ENCODE results near the gene CERK. TPM values are rescaled to one million over a fixed set of nuclear protein-coding genes. Genes with fewer than 3 reads are reported as not detected.

The CERK gene
- polyA plus RNA-seq, 1 donor = 21.4 TPM

DNA sequence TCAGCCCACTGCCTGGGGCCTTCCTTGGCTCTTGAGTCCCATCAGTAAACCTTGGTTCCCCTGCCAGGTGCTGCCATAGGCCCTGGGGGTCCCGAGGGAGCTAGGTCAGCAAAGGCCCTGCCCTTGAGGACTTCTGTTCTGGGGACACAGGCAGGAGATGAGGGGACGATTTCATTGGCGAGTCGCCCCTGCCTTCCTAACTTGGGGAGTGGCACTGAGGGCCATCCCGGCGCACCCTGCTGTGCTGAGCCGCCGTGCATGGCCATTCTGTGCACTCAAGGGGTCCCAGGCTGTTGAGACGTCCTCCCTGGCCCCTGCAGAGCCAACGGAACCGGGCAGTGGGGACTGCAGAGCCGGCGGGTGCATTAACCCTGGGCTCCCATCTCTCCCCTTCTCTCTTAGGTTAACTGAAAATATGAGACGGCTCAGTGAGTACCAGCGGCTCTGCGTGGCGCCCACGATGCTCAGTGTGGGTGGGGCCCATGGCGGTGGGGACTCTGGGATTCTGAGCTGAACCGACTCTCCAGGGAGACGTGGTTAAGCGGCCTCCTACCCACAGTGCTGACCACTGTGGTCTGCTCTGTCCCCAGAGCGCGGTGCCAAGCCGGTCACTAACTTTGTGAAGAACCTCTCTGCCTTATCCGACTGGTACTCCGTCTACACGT is 74.5 kb downstream of the CERK start:
- DNase-seq (ENCODE audit: low read depth) = no peak

DNA sequence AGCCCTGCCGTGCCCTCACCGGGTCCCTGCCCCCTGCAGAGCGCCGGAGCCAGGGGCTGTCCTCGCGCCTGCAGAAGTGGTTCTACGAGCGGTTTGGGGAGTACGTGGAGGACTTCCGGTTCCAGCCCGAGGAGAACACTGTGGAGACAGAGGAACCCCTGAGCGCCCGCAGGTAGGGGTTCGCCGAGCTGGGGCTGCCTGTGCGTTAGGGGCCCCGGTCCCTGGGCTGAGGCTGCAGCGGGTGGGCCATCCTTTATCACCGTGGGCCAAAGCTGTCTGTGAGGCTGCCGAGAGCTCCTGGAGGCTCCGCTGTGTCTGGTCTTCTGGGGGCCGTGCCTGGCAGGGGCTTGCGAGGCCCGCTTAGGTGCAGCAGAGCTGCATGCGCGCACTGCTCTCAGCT is 75.1 kb downstream of the CERK start:
- no peak for DNase-seq (ENCODE audit: low read depth)

DNA sequence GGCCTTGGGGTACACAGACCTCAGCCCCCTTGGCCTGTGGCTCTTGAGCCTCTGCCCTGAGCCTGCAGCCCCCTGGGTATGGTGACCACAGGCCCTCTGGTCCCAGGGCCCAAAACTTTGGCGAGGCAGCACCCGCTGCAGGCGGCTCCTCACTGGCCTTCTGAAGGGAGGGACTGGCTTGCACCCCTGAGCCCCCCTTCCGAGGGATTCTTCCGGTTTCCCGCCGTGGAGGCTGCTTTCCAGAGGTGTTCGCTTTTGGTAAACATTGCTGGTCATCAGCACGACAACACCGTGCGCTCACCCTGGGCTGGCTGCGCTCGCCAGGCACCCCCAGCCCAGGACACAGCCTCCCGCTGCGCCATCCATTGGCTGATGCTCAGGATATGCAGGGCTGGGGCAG is 75.8 kb downstream of the CERK start:
- DNase-seq (ENCODE audit: low read depth) = no peak

DNA sequence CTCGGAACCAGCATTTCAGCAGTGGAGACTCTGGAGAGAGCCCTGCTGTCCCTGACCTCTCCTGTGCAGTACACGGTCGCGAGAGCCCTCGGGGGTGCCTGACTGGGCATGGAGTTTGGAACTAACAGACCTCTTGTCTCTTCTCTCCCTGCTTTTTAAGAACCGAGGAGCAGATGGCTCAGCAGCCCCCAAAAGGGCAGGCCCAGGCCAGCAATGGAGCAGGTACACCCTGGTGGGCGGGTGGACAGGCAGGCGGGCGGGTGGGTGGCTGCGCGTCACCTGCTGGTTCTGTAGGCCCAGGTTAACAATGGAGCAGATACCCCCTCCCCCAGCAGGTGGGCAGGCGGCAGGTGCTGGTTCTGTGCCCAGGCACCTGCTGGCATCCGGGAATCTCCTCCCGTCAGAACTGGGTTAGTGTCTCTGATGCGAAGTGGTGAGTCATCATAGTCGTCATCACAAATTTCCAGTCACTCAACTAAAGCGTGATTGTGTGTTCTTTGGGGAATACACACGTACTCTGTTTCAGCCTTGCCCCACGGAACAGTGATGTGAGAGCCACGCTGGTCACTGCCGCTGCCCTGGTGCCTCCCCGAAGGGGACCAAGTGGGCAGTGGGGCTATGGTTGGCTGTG is 76.7 kb downstream of the CERK start:
- no peak for DNase-seq (ENCODE audit: low read depth)

DNA sequence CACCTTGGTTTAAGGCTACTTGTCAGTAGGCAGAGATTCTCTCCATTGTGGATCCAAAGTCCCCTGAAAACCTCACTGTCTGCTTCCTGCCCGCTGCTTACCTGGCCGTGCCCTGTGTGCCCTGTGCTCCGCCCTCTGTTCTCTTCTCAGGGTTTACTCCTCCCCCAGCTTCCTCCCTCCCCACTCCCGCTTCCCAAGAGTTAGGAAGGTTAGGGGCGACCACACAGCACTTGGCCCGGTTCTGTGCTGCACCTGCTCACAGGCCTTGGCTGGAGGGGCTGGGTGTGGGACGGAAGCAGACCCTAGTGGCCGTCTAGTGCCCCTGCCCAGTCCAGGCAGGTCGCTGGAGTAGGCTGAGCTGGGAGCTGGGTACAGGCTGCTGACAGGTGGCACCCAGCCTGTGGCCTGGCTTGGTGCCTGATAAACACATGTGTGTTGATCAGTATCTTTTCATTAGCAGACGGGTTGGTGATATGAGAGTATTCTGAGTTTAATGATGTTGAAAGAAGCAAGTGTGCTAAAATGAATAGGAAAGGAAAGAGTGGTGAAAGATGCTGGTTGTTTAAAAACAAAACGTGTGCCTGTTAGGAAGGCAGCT is 77.3 kb downstream of the CERK start:
- DNase-seq (ENCODE audit: low read depth) = no peak

DNA sequence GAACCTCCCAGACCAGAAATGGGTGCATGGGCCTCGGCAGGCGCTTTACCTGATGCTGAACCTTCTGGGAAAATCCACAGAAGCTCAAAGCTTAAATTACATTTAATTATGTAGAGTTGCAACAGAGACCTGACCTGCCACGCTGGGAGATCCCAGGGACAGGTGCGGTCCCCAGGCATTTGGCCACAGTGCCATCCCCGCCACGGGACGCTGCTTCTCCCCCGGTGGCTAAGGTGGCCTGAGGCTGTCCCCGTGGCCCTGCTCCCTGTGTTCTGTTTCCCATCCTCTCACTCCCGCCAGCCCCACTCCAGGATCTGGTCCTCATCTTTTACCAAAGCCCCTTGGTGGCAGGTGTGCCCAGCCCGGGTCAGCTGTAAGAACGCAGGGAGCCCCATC is 78.3 kb downstream of the CERK start:
- no peak for DNase-seq (ENCODE audit: low read depth)

DNA sequence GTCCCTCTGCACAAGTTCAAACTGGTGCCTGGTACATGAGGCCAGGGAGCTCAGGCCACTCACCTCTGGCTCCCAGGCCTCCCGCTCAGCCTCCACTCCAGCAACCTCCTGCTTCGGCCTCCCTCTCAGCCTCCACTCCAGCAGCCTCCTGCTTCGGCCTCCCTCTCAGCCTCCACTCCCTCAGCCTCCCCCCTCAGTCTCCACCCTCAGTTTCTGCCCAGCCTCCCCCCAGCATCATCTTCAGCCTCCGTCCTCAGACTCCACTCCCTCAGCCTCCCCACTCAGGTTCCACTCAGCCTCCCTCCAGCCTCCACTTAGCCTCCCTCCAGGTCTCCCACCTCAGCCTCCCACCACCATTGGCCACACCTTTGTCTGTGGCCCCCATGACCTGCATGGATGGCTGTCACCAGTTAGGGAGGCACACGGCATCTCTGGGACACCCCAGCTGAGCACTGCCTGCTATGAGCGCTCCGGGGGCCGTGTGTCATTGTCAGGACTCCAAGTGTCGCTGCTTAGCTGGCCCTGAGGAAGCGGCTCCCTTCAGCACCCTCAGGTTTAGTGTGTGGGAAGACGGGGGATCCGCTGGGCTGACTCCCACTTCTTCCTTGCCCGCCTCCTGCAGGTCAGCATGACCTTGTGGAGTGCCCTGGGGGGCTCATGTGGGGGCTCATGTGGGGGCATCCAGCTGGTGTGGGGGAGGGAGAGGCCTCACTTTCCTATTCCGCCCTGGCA is 78.8 kb downstream of the CERK start:
- DNase-seq (ENCODE audit: low read depth) = no peak

DNA sequence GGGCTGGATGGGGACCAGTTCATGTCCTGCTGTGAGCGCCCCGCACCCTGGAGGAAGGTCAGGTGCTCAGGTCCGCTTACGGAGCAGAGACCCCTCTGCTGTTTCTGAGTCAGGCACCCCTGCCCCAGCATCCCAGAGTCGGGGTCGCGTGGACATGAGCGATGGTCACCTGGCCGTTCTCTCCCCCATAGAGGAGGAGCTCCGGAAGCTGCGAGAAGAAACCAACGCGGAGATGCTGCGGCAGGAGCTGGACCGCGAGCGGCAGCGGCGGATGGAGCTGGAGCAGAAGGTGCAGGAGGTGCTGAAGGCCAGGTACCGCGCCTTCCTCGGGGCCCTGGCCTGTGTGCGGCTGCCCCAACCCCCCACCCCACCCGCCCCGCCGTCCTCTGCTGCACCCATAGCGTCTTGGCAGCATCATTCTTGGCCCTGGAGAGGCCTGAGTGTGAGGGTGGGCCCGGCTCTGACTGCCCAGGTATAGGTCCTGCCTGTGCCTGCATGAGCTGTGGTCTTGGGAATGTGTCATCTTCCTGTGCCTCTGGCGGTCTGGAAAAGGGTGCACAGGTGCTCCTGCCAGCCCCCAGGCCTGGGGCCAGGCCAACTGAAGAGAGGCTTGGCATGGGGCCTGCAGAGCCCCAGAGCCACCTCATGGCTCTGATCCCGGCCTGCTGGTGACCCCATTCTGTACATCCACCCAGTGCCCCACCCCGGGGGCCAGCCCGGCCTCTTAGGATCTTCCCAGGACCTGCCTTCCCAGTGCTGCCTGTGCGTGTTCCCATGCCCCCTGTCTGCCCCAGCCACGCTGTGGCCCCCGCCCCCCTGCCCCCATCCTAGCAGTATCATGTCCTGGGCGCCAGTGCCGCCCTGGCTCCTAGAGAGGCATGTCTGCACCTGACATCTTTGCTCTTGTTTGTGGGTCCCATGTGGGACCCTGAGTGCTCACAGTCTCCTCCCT is 79.8 kb downstream of the CERK start:
- no peak for DNase-seq (ENCODE audit: low read depth)

DNA sequence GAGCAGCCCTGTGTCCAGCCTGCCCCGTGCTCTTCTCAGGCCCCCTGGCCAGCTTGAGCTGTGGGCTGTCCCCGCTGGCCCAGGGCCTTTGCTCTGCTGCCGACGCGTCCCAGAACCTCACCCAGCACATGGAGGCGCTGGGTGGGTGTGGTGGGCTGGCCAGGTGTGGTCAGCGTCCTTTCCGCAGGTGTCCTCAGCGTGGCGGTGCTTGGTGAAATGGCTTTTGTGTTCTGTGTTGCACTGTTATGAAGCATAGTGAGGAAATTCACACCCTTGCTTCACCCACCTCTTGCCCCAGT is 80.4 kb downstream of the CERK start:
- DNase-seq (ENCODE audit: low read depth) = no peak

DNA sequence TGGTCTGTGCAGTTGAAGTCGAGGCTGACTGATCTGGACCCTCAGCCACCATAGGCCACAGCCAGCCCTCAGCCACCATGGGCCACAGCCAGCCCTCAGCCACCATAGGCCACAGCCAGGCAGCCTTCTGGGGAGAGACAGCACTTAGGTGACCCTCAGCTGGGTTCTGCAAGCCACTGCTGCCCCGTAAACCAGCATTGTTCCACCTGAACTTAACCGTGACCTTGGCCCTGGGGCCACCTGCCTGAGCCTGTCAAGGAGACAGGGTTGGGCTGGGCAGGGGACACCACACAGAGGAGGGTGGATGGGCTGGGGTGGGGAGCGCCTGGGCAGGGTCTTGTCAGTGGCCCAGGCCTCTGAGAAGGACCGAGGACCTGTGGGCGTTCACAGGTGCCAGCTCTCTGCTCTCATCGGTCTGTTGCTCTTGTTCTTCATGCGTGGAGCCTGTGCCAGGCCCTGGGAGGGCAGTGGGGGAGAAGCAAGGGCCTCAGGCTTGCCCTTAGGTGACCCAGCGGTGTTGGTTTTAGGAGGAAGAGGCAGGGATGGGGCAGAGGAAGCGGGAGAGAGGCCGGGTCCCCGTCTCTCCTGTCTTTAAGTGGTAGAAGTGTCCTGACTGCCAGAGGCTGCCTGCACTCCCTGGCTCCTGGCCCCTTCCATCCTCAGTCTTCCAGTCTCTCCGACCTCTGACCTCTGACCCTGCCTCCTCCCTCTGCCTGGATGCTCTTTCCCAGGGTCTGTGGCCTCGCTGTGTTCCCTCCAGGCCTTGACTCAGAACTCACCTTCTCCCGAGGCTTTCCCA is 81.0 kb downstream of the CERK start:
- no peak for DNase-seq (ENCODE audit: low read depth)

DNA sequence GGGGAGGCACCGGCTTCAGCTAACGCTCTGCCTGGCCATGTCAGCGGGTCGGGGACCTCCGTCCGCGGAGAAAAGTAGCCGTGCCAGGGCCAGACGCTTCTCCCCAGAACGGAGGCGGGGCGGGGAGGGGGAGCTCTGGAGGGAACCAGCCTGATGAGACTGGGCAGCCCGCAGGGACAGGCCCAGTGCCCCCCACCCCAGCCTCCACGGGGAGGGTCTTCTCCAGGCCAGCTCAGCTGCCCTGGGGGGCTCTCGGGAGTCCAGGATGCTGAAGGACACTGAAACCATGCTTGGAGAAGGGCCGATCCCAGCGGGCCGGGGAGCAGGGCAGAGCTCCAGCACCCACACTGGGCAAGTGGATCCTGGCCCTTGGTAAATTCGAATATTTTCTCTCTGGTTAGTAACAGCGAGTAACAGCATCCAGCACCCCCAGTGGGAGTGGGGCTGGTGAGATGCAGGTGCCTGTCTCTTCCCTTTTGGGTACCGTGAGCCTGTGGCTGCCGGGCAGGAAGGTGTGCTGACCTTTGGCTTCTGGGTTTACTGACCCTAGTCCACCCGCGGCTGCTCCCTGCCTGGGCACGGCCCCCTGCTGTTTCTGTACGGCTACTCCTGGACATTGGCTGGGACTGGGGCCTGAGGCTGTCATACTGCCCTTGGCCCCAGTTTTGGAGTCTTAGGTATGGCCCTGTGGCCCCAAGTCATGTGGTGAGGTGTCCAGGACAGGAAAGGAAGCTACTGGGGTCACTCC is 82.0 kb downstream of the CERK start:
- DNase-seq (ENCODE audit: low read depth) = no peak

DNA sequence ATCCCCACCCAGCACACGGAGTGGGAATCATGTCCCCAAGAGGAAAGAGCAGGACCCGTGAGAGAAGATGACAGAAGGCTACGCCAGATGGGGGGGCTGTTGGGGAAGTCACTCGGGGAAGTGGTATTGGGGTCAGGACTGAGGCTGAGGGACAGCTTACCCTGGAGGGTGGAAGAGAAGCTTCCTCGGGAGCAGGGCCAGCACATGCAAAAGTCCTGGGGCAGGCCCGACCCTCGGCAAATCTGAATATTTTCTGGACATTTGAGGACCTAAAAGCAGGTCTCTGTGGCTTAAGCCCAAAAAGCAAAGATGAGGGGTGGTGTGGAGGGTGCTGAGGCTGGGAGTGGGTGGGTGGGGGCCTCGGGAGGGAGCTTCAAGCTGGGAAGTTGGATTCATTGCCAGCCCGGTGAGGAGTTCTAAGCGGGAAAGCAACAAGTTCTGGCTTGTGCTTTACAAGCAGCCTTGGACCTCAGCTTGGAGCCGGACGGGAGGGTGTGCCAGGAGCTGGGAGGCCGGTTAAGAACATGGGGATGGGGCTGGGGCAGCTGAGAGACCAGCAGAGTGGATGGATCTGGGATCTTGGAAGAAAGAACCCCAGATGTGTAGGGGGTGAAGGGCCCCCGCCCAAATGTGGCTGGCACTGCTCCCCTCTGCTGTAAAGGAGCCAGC is 83.0 kb downstream of the CERK start:
- no peak for DNase-seq (ENCODE audit: low read depth)

DNA sequence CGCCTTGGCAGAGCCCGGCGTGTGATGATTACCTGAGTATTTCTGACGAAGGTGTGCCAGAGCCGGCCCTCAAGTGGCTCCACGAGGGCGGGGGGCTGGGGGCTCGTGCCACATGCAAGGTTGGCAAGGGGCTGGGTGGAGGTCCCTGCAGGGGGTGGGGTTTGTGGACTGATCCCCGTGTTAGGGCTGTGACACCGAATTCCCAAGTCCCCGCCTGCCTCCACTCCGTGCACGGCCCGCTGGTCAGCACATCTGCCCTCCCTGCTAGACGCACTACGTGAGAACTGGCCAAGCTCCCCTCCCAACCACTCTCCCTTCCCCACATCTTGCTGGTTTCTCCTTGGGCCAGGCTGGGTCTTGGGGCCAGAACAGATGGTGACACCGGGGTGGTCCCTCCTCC is 83.6 kb downstream of the CERK start:
- DNase-seq (ENCODE audit: low read depth) = no peak

DNA sequence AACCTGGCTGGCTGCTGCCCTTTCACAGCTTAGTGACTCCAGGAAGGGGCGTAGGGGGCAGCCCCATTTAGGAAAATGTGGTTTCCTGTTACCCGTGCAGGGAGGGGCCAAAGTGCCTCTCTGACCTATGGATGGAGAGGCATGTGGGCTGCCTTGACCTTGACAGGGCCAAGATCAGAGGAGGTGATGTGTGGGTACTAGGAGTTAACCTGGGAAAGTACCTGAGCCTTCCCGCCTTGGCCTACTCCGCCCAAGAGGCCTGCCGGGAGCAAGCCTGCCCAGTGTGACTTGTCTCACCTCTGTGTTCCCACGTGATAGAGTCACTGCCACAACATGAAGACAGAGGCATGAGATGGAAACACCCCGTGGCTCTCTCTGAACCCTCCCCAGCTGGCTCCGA is 84.5 kb downstream of the CERK start:
- DNase-seq (ENCODE audit: low read depth) = no peak

DNA sequence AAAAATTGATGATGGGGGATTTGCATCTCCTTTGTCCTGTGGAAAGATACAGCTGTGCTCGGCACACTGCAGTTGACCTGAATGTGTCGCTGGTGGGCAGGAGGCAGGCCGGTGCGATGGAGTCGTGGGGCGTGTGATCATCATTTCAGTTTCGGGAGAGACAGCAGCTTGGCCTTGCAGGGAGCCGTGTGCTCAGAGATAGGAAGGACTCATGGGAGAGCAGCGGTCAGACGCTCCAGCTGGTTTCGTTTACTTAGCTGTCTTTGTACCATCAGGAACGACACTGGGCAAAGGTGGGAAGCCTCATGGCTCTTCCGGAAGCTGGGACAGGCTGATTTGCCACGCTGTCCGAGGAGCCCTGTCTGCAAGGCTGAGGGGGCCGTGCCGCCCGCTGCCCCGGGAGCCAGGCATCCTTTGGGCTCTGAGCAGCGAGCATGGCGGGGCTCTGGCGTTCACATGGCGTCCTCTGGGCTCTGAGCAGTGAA is 85.2 kb downstream of the CERK start:
- no peak for DNase-seq (ENCODE audit: low read depth)

DNA sequence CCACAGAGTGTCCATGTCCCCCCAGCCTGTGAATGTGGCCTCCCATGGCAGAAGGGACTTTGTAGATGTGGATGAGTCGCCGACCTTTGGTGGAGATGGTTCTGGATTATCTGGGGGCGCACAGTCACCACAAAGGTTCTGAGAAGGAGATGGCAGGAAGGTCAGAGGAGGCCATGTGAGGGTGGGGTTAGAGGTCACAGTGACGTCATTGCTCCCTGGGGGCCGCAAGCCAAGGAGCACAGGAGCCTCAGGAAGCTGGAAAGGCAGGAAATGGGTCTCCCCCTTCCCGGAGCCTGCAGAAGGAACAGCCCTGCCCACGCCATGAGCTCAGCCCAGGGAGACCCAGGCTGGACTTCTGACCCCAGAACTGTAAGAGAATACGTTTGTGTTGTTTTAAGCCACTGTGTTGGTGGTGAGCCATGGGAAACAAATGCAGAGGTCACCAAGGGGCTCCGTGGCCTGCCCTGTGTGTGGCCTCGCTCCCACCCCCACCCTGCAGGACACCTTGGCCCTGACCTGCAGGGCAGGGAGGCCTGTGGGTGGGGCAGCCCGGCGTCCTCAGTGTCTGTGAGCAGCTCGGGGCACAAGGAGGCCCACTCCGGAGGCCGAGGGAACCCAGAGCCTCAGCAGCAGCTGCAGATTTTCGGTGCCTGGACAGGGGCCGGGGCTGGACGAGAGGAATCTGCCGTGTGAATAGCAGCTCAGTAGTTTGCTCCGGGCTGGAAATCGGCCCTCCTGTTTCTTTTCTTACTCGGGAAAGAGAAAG is 85.8 kb downstream of the CERK start:
- no peak for DNase-seq (ENCODE audit: low read depth)

DNA sequence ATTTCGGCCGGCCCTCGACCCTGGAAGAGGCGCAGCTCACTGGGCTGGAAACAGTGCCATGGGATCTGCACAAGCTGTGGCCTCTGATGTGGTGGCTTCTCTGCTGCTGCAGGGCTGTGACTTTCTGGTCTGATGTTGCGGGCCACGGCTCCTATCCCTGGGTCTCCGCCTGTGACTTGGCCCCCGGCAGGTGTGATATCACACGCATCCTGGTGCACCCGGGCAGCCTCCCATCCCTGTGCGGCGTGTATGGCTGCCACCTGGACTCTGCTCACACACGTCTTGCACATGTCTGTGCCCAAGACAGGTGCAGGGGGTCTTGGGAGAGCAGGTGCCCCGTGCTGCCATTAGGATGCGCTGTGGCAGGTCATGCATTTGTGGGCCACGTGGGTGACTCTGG is 86.7 kb downstream of the CERK start:
- DNase-seq (ENCODE audit: low read depth) = no peak

DNA sequence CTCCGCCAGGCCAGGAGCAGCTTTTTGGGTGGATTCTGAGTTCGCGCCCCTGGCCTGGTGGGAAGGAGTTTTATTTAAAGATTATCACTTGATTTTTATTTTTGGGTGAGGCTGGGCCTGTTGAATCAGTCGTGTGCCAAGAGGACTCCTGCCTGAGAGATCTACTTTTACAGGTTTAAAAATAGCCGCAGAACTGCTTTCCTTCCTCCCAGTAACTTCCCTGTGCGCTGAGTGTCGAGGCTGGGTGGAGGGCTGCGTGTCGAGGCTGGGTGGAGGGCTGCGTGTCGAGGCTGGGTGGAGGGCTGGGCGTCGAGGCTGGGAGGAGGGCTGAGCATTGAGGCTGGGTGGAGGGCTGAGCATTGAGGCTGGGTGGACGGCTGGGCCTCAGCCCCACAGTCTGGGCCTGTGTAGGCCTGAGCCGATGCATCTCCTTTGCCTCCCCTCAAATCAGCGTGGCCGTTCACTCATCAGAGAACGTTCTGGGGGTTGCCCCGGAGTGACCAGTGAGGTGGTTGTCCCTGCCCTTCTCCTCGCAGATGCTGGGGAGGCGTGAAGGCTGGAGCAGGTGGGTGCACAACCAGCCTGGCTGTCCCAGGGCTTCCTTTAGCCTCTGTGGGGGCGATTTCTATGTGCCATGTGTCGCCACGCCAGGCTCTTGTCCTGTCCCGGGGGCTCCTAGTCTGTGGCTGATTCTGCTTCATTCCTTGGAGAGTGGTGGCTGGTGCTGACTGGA is 87.8 kb downstream of the CERK start:
- DNase-seq (ENCODE audit: low read depth) = no peak

Measured in forelimb muscle (tissue), 1 donor.